HepG2 (cell line): Measurements from ENCODE around the gene KRTAP5-1. TPM values are rescaled to one million over a fixed set of nuclear protein-coding genes. Genes with fewer than 3 reads are reported as not detected.
"Not testable (repeated sequence)": the region's sequence is repeated elsewhere in the genome, so short reads cannot be mapped to it uniquely, and the experiment has no call there.

ENCODE experiments used
- ATAC-seq: fragments of 200-7000 bp; cut with Tn5 transposase; 3 replicates; pipeline ENCODE4 v1.9.1; 2020; ENCODE audit warnings: mild to moderate bottlenecking, moderate library complexity
- BruUV-seq: library from RNA; stranded (reverse); fragments of 400-500 nt; replicated peaks from 2 replicates; lab custom pipeline; 2021; lab: Mats Ljungman, UMichigan
- CTCF ChIA-PET: fragments of 300-600 bp; formaldehyde crosslinking; extraction: SDS; loops from one replicate; lab custom pipeline; 2021; ENCODE audit warnings: low total read pairs, inconsistent platforms, low intra/inter-chr PET ratio; lab: Yijun Ruan, JAX
- POLR2A ChIA-PET: fragments of 350-600 bp; sonication (Branson Sonifier 250); formaldehyde crosslinking; loops from one replicate; lab custom pipeline; 2020; ENCODE audit warnings: antibody characterized with exemption, inconsistent platforms; lab: Yijun Ruan, JAX
- DNase-seq: peaks from one replicate; pipeline ENCODE4 v3.0.0-alpha.2; 2015; ENCODE audit warnings: low spot score
- FAIRE-seq: peaks from 3 replicates; lab custom pipeline; 2011; peaks lifted over from hg19 to GRCh38; lab: Jason Lieb, UNC
- H2AFZ ChIP-seq: one replicate; pipeline ENCODE4 v1.6.1; 2011; ENCODE audit warnings: low read length, inconsistent platforms
- H3K27ac ChIP-seq: fragments of 300-600 bp; 3 replicates; pipeline ENCODE4 v1.8.0; 2011; ENCODE audit warnings: mixed run types, mild to moderate bottlenecking, mixed read lengths, low read length, inconsistent platforms; ENCODE audit not compliant: insufficient read depth; ENCODE audit errors: extremely low read length
- H3K27me3 ChIP-seq, 2 experiments: fragments of 200-600 bp in 1 of 2; 2 replicates in 1 of 2; 3 replicates in 1 of 2; pipeline versions ENCODE4 v1.6.0 to v1.8.0; 2011; ENCODE audit warnings: low read length in 2 of 2, mild to moderate bottlenecking in 2 of 2, moderate library complexity in 2 of 2, inconsistent platforms in 1 of 2; ENCODE audit not compliant: insufficient read depth in 2 of 2, control insufficient read depth in 1 of 2
- H3K36me3 ChIP-seq, 2 experiments: fragments of 200-600 bp in 1 of 2; replicated peaks in 1 of 2; 2 replicates in 1 of 2; 3 replicates in 1 of 2; pipeline versions ENCODE4 v1.5.1 to v1.8.0; 2011; ENCODE audit warnings: low read length in 2 of 2, inconsistent platforms in 1 of 2; ENCODE audit not compliant: insufficient read depth in 2 of 2, control insufficient read depth in 1 of 2
- H3K4me1 ChIP-seq: 2 replicates; pipeline ENCODE4 v1.5.1; 2012; ENCODE audit warnings: low read length, inconsistent platforms; ENCODE audit not compliant: insufficient read depth
- H3K4me2 ChIP-seq: 2 replicates; pipeline ENCODE4 v1.6.0; 2011; ENCODE audit warnings: low read depth, low read length, inconsistent platforms
- H3K4me3 ChIP-seq, 3 experiments: fragments of 200-600 bp in 1 of 3; sonication (generic), shearing (Covaris generic) in 1 of 3; replicated peaks in 1 of 3; 2 replicates each; pipeline ENCODE4 v1.5.1; 2011 to 2016; ENCODE audit warnings: low read length in 3 of 3, inconsistent platforms in 2 of 3, low read depth in 2 of 3, mild to moderate bottlenecking in 2 of 3, control low read depth in 1 of 3, mixed read lengths in 1 of 3; ENCODE audit not compliant: insufficient read depth in 1 of 3
- H3K79me2 ChIP-seq: one replicate; pipeline ENCODE4 v1.6.1; 2011; ENCODE audit warnings: low read length, inconsistent platforms; ENCODE audit not compliant: insufficient read depth
- H3K9ac ChIP-seq: 2 replicates; pipeline ENCODE4 v1.6.0; 2011; ENCODE audit warnings: mild to moderate bottlenecking, low read depth, low read length, inconsistent platforms; ENCODE audit not compliant: insufficient read depth
- H3K9me3 ChIP-seq: 2 replicates; pipeline ENCODE4 v1.5.1; 2012; ENCODE audit warnings: mild to moderate bottlenecking, low read length
- H4K20me1 ChIP-seq: 2 replicates; pipeline ENCODE4 v1.6.0; 2011; ENCODE audit warnings: inconsistent platforms, mild to moderate bottlenecking, low read length, moderate library complexity; ENCODE audit not compliant: insufficient read depth
- NFIB ChIP-seq: sonication (generic); formaldehyde crosslinking; IDR thresholded peaks from 2 replicates; pipeline ENCODE4 v1.9.0; 2021; ENCODE audit warnings: missing genetic modification reagents, mild to moderate bottlenecking, borderline replicate concordance
- SIN3A ChIP-seq: IDR thresholded peaks from 2 replicates; pipeline ENCODE4 v1.6.1; 2011; ENCODE audit warnings: low read depth, mild to moderate bottlenecking, control low read depth, low read length, borderline replicate concordance
- ZBTB21 ChIP-seq: sonication (generic); formaldehyde crosslinking; IDR thresholded peaks from 2 replicates; pipeline ENCODE4 v1.4.0; 2020; ENCODE audit warnings: missing genetic modification reagents
- ZNF329 ChIP-seq: sonication (generic); formaldehyde crosslinking; IDR thresholded peaks from 2 replicates; pipeline ENCODE4 v1.9.0; 2021; ENCODE audit warnings: low read depth, mild to moderate bottlenecking, missing genetic modification reagents
- ZSCAN30 ChIP-seq: sonication (generic); formaldehyde crosslinking; IDR thresholded peaks from 2 replicates; pipeline ENCODE4 v1.5.0; 2020; ENCODE audit warnings: mild to moderate bottlenecking, missing genetic modification reagents
- WGBS: methylation state at CpG from one replicate; pipeline ENCODE4 v1.1.6; 2017; ENCODE audit warnings: low lambda C conversion rate; 5-methylcytosine and 5-hydroxymethylcytosine counted together
- in situ Hi-C: cut with HindIII; loops from 2 replicates; pipeline ENCODE4 v1.10.0; 2017; ENCODE audit warnings: low pct_unique_long_range_greater_than_20kb; ENCODE audit not compliant: extremely low pct_ligation_motif_present
- intact Hi-C: fragments of 100-400 bp; cut with micrococcal nuclease; formaldehyde crosslinking; loops from one replicate; pipeline ENCODE4 v1.10.0; 2022; ENCODE audit not compliant: unreplicated experiment
- polyA plus RNA-seq, 8 experiments: library from polyadenylated mRNA; depleted of rRNA in 3 of 8; stranded (reverse) in 7 of 8; unstranded in 1 of 8; fragments of >200 nt; fragmentation: Illumina TruSeq in 4 of 8; extraction: Trizol in 4 of 8; gene quantifications; 2 replicates each; pipeline versions ENCODE4 v1.2.1 to v1.2.3, GENCODE V29; 2011 to 2016; ENCODE audit warnings: low read depth in 4 of 8, missing spikeins in 1 of 8, mixed read lengths in 1 of 8; ENCODE audit not compliant: insufficient read depth in 1 of 8
- total RNA-seq, 5 experiments: library from RNA; depleted of rRNA; stranded (reverse); fragments of >200 nt; fragmentation: Illumina TruSeq; extraction: Trizol; gene quantifications; 2 replicates each; pipeline ENCODE4 v1.2.3, GENCODE V29; 2016; ENCODE audit warnings: low read depth in 1 of 5
- TF ChIP-seq, protein P1 (sequence below): sonication (generic); formaldehyde crosslinking; IDR thresholded peaks from 2 replicates; pipeline ENCODE4 v1.8.1; 2022; ENCODE audit warnings: mild to moderate bottlenecking, missing genetic modification reagents

KRTAP5-1 gene
- total and polyA plus RNA-seq, 2 of the 13 experiments (the other 11 are each of a cell fraction or from before 2014, with no cell fraction given), result not detected

GRCh38 chr11:1608363-1608762 is 23.3 kb upstream of the KRTAP5-1 start, which contains the start of gene KRTAP5-3:
Gene KRTAP5-3 (minus strand): TSS chr11:1608463. CDS start chr11:1608385, 78 bp downstream.
- peaks cover 2 to 41% of the 10 kb centered on the region in 2 experiments; a peak in 4 of 5 replicates for H3K27me3 ChIP-seq
- ChIA-PET CTCF (no interaction called here), POLR2A (no interaction called here)
- no peak within 1 kb of the TSS for H3K9ac ChIP-seq
- no peak for ATAC-seq
- no TSS peak for BruUV-seq
- WGBS, result 27% methylated on average over 4 of the region's 4 CpGs
- no peak within 1 kb of the TSS for H3K4me2 ChIP-seq
- H3K36me3 ChIP-seq, result no peaks in the 10 kb centered on the region
- intact Hi-C loops (no loop called here), in situ Hi-C loops (no loop called here)
- H3K9me3 ChIP-seq, result no peaks in the 10 kb centered on the region
- no peaks in the 10 kb centered on the region for H4K20me1 ChIP-seq
- H3K79me2 ChIP-seq, result no peaks in the 10 kb centered on the region
- DNase-seq, result no peak
- H2AFZ ChIP-seq, result no peak within 1 kb of the TSS
- no peak within 1 kb of the TSS for H3K27ac ChIP-seq
- H3K4me3 ChIP-seq, result no peak within 1 kb of the TSS
- no peak for FAIRE-seq
- no peak for TF ChIP-seq ZBTB21 (CRISPR knock-in tag)
- TF ChIP-seq NFIB (CRISPR knock-in tag), result no peak
- TF ChIP-seq ZNF329 (CRISPR knock-in tag), result no peak
- TF ChIP-seq ZSCAN30, result no peak
- TF ChIP-seq SIN3A, result no peak
- TF ChIP-seq, protein P1, sequence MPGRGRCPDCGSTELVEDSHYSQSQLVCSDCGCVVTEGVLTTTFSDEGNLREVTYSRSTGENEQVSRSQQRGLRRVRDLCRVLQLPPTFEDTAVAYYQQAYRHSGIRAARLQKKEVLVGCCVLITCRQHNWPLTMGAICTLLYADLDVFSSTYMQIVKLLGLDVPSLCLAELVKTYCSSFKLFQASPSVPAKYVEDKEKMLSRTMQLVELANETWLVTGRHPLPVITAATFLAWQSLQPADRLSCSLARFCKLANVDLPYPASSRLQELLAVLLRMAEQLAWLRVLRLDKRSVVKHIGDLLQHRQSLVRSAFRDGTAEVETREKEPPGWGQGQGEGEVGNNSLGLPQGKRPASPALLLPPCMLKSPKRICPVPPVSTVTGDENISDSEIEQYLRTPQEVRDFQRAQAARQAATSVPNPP (CRISPR knock-in tag), result no peak
- H3K4me1 ChIP-seq, result no peaks in the 10 kb centered on the region; the same call in 1 of the 2 replicates

- H3K9ac ChIP-seq, H3K4me2 ChIP-seq, H3K4me1 ChIP-seq, FAIRE-seq, H3K9me3 ChIP-seq, H3K79me2 ChIP-seq, BruUV-seq, H3K36me3 ChIP-seq, intact Hi-C loops, DNase-seq, in situ Hi-C loops, CTCF ChIA-PET, H3K4me3 ChIP-seq, POLR2A ChIA-PET, ATAC-seq, H2AFZ ChIP-seq, H3K27ac ChIP-seq, H4K20me1 ChIP-seq: not testable (repeated sequence)
- peaks cover 2 to 39% of the 10 kb centered on the region in 2 experiments; a peak in 4 of 5 replicates for H3K27me3 ChIP-seq
- 0% methylated on average over 1 of the region's 5 CpGs for WGBS
Observed at GRCh38 chr11:1607901-1608300, 22.8 kb upstream of the KRTAP5-1 start.

- FAIRE-seq, POLR2A ChIA-PET, H3K36me3 ChIP-seq, H4K20me1 ChIP-seq, H3K4me2 ChIP-seq, CTCF ChIA-PET, DNase-seq, in situ Hi-C loops, H3K79me2 ChIP-seq, H2AFZ ChIP-seq, intact Hi-C loops, H3K4me3 ChIP-seq, H3K9me3 ChIP-seq, BruUV-seq, H3K9ac ChIP-seq, H3K27ac ChIP-seq, H3K4me1 ChIP-seq: not testable (repeated sequence)
- WGBS, result 31% methylated on average over 16 of the region's 18 CpGs
- ATAC-seq, result peak; percentile 43
- H3K27me3 ChIP-seq, result peaks cover 2 to 38% of the 10 kb centered on the region in 2 experiments; a peak in 4 of 5 replicates
Observed at GRCh38 chr11:1607156-1607845, 22.2 kb upstream of the KRTAP5-1 start.
